ENCODE data around the gene AP1S2.
"Not testable (repeated sequence)": the region's sequence is repeated elsewhere in the genome, so short reads cannot be mapped to it uniquely, and the experiment has no call there.

Gene AP1S2

GRCh38 chrX:15854712-15855567 is at the start of gene AP1S2:
Gene AP1S2, minus strand, starts transcription at chrX:15854813. Its CDS starts 2,289 bp downstream, at chrX:15852524.
- DNase-seq = peak; percentile 99

- no peak for DNase-seq
Observed at GRCh38 chrX:15903186-15903681, 48.6 kb upstream of the AP1S2 start.

GRCh38 chrX:15895334-15895733 is 40.7 kb upstream of the AP1S2 start:
- no peak for DNase-seq

- DNase-seq = no peak
Observed at GRCh38 chrX:15894724-15895123, 40.1 kb upstream of the AP1S2 start.

- DNase-seq = no peak
Observed at GRCh38 chrX:15890463-15890862, 35.9 kb upstream of the AP1S2 start.

GRCh38 chrX:15888062-15888461 is 33.4 kb upstream of the AP1S2 start:
- no peak for DNase-seq

GRCh38 chrX:15883540-15883863 is 28.9 kb upstream of the AP1S2 start:
- DNase-seq = no peak

- DNase-seq = no peak
Observed at GRCh38 chrX:15882704-15883539, 28.3 kb upstream of the AP1S2 start.

- no peak for DNase-seq
Observed at GRCh38 chrX:15881381-15881897, 26.8 kb upstream of the AP1S2 start.

GRCh38 chrX:15877914-15878313 is 23.3 kb upstream of the AP1S2 start:
- DNase-seq = not testable (repeated sequence)

- DNase-seq = no peak
Observed at GRCh38 chrX:15877380-15877779, 22.8 kb upstream of the AP1S2 start.

- no peak for DNase-seq
Observed at GRCh38 chrX:15874672-15875071, 20.1 kb upstream of the AP1S2 start.

GRCh38 chrX:15873566-15873965 is 19.0 kb upstream of the AP1S2 start:
- DNase-seq = no peak

- DNase-seq = no peak
Observed at GRCh38 chrX:15870310-15870709, 15.7 kb upstream of the AP1S2 start.

GRCh38 chrX:15869695-15870094 is 15.1 kb upstream of the AP1S2 start:
- no peak for DNase-seq

- DNase-seq = no peak
Observed at GRCh38 chrX:15866147-15866546, 11.5 kb upstream of the AP1S2 start.

GRCh38 chrX:15864629-15865028 is 10.0 kb upstream of the AP1S2 start:
- DNase-seq = no peak

GRCh38 chrX:15864023-15864422 is 9.4 kb upstream of the AP1S2 start:
- DNase-seq = no peak

GRCh38 chrX:15860921-15861320 is 6.3 kb upstream of the AP1S2 start:
- DNase-seq = no peak

GRCh38 chrX:15858051-15858450 is 3.4 kb upstream of the AP1S2 start:
- DNase-seq = no peak

- DNase-seq = no peak
Observed at GRCh38 chrX:15856636-15857035, 2.0 kb upstream of the AP1S2 start.

GRCh38 chrX:15856222-15856587 is 1.6 kb upstream of the AP1S2 start:
- DNase-seq = no peak

- DNase-seq = no peak
Observed at GRCh38 chrX:15855568-15856221, 1.1 kb upstream of the AP1S2 start.
